Stimulated activated CD4-positive, alpha-beta T cell treated with anti-CD3 and anti-CD28 coated beads, TNF-alpha, amount 100 ng/mL, for 24 hours (primary cell): ENCODE measurements around the gene INSIG2.

Source experiments
- DNase-seq, 3 experiments: peaks; one replicate each; pipeline ENCODE4 v3.0.0-alpha.2; 2020; ENCODE audit warnings: low read depth in 3 of 3

The INSIG2 gene

GRCh38 chr2:118127250-118127649 is 39.0 kb downstream of the INSIG2 start:
- DNase-seq: no peak

DNA sequence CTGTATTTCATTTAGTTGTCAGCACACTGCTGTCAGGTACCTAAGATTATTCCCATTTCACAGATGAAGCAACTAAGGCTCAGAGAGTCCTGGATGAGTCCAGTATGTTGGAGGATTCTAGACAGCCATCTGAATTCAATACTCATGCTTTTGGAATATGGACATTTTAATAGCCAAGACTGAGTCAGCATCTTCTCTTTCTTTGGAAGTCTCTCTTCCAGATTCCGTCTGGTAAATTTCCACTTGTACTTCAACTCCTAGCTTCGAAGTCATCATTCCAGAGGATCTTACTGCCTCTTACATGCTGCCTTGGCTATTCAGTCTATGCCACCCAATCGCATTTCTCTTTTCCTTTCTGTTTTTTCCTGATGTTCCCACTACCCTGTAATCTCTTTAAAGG is 40.6 kb downstream of the INSIG2 start:
- DNase-seq: no peak

DNA sequence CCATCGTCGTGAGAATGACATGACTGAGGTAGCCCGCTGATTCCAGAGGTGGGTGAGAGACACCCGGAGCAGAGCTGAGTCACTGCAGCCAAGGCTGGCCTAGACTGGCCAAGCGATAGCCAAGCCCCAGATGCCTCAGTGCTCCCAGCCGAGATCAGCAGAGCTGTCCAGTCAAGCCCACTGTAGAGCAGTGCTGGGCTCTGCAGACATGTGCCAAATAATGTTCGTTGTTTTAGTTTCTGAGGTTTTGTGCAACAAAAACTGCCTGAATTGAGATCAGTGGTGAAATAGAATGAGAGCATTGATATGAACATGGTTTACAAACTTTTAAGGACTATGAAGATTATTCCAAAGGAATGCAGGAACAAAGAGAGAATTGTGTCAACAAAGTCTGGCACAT is 42.1 kb downstream of the INSIG2 start:
- DNase-seq: no peak

- no peak for DNase-seq
Observed at GRCh38 chr2:118131771-118132170, 43.5 kb downstream of the INSIG2 start.

- DNase-seq: no peak
Observed at GRCh38 chr2:118133916-118134315, 45.6 kb downstream of the INSIG2 start.

- no peak for DNase-seq
Observed at GRCh38 chr2:118134650-118135049, 46.4 kb downstream of the INSIG2 start.

DNA sequence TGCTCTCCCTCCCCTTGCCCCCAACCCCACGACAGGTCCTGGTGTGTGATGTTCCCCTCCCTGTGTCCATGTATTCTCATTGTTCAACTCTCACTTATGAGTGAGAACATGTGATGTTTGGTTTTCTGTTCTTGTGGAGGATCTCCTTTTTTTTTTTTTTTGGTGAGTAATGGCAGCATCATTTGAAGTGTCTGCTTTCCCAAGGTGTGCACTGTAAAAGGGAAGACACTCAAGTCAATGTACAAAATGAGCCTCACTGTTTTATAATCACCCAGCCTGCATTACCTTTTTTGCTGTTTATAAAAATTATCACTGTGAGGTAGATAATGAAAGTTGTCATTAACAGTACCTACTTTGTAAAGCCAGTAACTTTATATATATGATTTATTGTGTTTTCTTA is 56.9 kb downstream of the INSIG2 start:
- no peak for DNase-seq

DNA sequence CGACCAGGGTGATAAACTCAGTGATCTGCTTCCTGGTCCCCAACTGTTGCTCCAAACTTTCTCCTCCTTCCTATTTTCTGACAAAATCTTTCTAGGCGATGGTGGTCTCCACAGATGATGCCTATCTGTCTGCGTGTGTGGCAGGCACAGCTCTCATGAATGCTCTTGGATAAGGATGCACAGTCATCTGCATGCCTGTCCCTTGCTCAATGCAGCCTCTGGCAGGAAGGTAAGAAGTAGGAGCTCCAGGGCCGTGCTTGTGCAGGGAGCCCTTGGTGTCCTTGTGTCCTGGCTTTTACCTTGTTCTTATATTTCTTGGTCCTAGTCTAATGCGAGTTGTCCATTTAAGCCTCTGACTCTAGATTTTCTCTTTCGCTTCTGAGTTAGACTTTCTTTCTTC is 57.5 kb downstream of the INSIG2 start:
- no peak for DNase-seq

DNA sequence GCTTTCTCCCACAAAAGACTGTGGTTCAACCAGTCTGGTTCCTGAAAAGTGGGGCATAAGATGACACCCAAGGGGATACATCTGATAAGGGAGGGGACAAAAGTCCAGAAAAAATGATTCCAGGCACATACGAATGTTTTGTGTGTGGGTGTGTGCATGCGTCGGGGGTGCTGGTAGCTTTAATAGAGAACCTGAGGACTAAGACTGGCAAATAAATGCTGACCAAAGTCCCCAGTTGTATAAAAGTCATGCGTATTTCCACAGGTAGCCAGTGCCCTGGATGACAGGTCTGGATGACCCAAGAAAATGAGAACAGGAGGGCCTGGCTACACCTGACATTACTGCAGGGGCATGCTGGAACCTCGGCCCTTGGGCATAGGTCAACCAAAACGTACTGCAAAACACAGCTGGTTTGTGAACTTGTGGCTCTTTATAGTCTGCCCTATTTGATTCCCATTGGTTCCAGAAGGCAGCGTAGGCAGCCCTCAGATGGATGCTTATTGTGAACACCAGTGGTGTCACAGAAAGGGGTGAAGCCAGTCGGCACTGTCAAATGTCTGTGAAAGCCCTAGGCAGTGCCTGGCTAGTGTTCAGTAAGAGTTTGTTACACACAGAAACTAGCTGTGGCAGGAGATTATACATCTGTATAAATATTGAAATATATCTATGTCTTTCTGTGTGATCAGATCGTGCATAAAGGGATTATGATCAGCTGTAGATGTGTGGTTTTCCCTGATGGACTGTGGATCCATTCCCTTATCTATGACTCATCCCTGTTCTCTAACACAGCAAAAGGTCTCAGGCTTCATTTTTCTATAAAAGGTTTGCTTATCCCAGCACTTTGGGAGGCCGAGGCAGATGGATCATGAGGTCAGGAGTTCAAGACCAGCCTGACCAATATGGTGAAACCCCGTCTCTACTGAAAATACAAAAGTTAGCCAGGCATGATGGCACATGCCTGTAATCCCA is 58.3 kb downstream of the INSIG2 start:
- no peak for DNase-seq

GRCh38 chr2:118148133-118148532 is 59.9 kb downstream of the INSIG2 start:
- DNase-seq: no peak

DNA sequence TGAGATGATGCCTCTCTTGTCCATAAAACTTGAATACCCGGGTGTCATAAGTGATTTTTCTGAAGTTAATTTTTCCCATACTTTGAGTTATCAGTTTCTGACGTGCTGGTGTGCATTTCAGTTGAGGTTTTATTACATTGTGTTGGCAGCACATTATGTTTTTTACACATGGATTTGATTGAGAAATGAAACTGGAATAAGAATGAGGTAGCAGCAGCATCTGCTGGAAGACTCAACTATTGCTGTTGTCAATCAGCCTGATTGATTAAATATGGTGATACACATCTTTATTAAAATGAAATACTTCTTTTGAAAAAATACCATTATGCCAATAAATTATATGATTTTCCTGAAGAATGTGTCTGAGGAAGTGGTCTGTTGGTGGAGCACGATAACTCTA is 60.5 kb downstream of the INSIG2 start:
- DNase-seq: no peak

GRCh38 chr2:118150294-118150693 is 62.0 kb downstream of the INSIG2 start:
- no peak for DNase-seq

GRCh38 chr2:118151831-118152230 is 63.6 kb downstream of the INSIG2 start:
- no peak for DNase-seq

GRCh38 chr2:118153433-118153832 is 65.2 kb downstream of the INSIG2 start:
- no peak for DNase-seq

- DNase-seq: no peak
Observed at GRCh38 chr2:118154176-118154575, 65.9 kb downstream of the INSIG2 start.
